Fibroblast of lung (primary cell): ENCODE results near the gene SIDT2. TPM values are rescaled to one million over a fixed set of nuclear protein-coding genes. Genes with fewer than 3 reads are reported as not detected.
A peak's percentile ranks its signal among the peaks of the same experiment; 100 is the strongest.

Source experiments
- DNase-seq, 2 donors: peaks; one replicate each; pipeline versions ENCODE4 v3.0.0 to v3.0.0-alpha.2; 2010; ENCODE audit warnings: low read depth in 2 of 2
- H2AFZ ChIP-seq: 2 replicates; pipeline ENCODE4 v1.5.1; 2012; ENCODE audit warnings: low read length, control low read depth, inconsistent platforms
- H3K27ac ChIP-seq: 2 replicates; pipeline ENCODE4 v1.5.1; 2011; ENCODE audit warnings: low read length, control low read depth; ENCODE audit not compliant: insufficient read depth
- H3K27me3 ChIP-seq: 2 replicates; pipeline ENCODE4 v1.5.1; 2011; ENCODE audit warnings: mild to moderate bottlenecking, low read length; ENCODE audit not compliant: control insufficient read depth, insufficient read depth
- H3K36me3 ChIP-seq: 2 replicates; pipeline ENCODE4 v1.5.1; 2011; ENCODE audit warnings: low read length; ENCODE audit not compliant: control insufficient read depth, insufficient read depth
- H3K4me1 ChIP-seq: 2 replicates; pipeline ENCODE4 v1.5.1; 2011; ENCODE audit warnings: low read length; ENCODE audit not compliant: control insufficient read depth, insufficient read depth; ENCODE audit errors: extremely low read depth
- H3K4me2 ChIP-seq: 2 replicates; pipeline ENCODE4 v1.5.1; 2011; ENCODE audit warnings: low read length, control low read depth; ENCODE audit not compliant: insufficient read depth; ENCODE audit errors: extremely low read depth
- H3K4me3 ChIP-seq, 4 experiments: fragments of 200-600 bp in 1 of 4; sonication (generic) in 1 of 4; replicated peaks in 1 of 4; 2 replicates each; pipeline ENCODE4 v1.5.1; 2011 to 2016; ENCODE audit warnings: low read length in 4 of 4, low read depth in 3 of 4, mild to moderate bottlenecking in 3 of 4, control low read depth in 2 of 4, inconsistent platforms in 1 of 4, mixed read lengths in 1 of 4; ENCODE audit not compliant: insufficient read depth in 1 of 4; ENCODE audit errors: control extremely low read depth in 1 of 4
- H3K79me2 ChIP-seq: 2 replicates; pipeline ENCODE4 v1.5.1; 2012; ENCODE audit warnings: mild to moderate bottlenecking, low read length, inconsistent platforms; ENCODE audit not compliant: control insufficient read depth, insufficient read depth
- H3K9ac ChIP-seq: 2 replicates; pipeline ENCODE4 v1.5.1; 2011; ENCODE audit warnings: mild to moderate bottlenecking, low read length, control low read depth; ENCODE audit not compliant: insufficient read depth
- H3K9me3 ChIP-seq: 2 replicates; pipeline ENCODE4 v1.5.1; 2012; ENCODE audit warnings: low read depth, low read length; ENCODE audit not compliant: control insufficient read depth, insufficient read depth
- H4K20me1 ChIP-seq: 2 replicates; pipeline ENCODE4 v1.5.1; 2011; ENCODE audit warnings: low read length; ENCODE audit not compliant: control insufficient read depth, insufficient read depth; ENCODE audit errors: extremely low read depth
- EZH2 ChIP-seq: IDR thresholded peaks from 2 replicates; pipeline ENCODE4 v1.5.1; 2012; ENCODE audit warnings: low read length, control low read depth, mild to moderate bottlenecking; ENCODE audit errors: missing control alignments
- polyA plus RNA-seq, 2 donors: library from polyadenylated mRNA; depleted of rRNA in 1 of 2; stranded (reverse) in 1 of 2; unstranded in 1 of 2; fragments of >200 nt; gene quantifications; 2 replicates each; pipeline ENCODE4 v1.2.1, GENCODE V29; 2011 to 2012; ENCODE audit warnings: missing spikeins in 1 of 2
- total RNA-seq: library from RNA; depleted of rRNA; stranded (reverse); fragments of >200 nt; gene quantifications from 2 replicates; pipeline ENCODE4 v1.2.1, GENCODE V29; 2014
- TF ChIP-seq, protein P1 (sequence below), 2 donors: IDR thresholded peaks in 1 of 2; conservative IDR thresholded peaks in 1 of 2; 1 replicate in 1 of 2; 2 replicates in 1 of 2; pipeline ENCODE4 v1.5.1; 2011 to 2012; ENCODE audit warnings: low read length in 2 of 2, control low read depth in 1 of 2, inconsistent platforms in 1 of 2, low read depth in 1 of 2, mild to moderate bottlenecking in 1 of 2

The SIDT2 gene
- total and polyA plus RNA-seq, 2 donors (not counting 1 experiment from before 2014, with no cell fraction given), result 23.5 to 27.2 TPM

DNA sequence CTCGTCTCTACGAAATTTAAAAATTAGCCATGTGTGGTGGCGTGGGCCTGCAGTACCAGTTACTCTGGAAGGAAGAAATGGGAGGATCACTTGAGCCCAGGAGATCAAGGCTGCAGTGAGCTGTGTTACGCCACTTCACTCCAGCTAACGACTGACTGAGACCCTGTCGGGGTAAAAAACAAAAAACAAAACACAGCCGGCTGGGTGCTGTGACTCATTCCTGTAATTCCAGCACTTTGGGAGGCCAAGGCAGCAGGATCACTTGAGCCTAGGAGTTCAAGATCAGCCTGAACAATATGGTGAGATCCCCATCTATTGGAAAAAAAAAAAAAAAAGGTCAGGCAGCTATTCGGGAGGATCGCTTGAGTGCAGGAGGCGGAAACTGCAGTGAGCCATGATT lies 32.0 kb upstream of the SIDT2 start:
- Histone ChIP-seq H3K27ac (peak overlapping the region; percentile 19), H2AFZ (no peak overlapping the region), H3K4me1 (peaks cover 7% of the 10 kb centered on the region), H3K4me2 (peak overlapping the region; percentile 75), H3K4me3 (peak overlapping the region in 2 of 4 experiments; percentile 3 to 99), H3K27me3 (no peaks in the 10 kb centered on the region), H3K79me2 (peaks cover 69% of the 10 kb centered on the region), H4K20me1 (peaks cover 2% of the 10 kb centered on the region), H3K9me3 (no peaks in the 10 kb centered on the region), H3K36me3 (peaks cover 3% of the 10 kb centered on the region), H3K9ac (no peak overlapping the region)
- TF ChIP-seq, protein P1, sequence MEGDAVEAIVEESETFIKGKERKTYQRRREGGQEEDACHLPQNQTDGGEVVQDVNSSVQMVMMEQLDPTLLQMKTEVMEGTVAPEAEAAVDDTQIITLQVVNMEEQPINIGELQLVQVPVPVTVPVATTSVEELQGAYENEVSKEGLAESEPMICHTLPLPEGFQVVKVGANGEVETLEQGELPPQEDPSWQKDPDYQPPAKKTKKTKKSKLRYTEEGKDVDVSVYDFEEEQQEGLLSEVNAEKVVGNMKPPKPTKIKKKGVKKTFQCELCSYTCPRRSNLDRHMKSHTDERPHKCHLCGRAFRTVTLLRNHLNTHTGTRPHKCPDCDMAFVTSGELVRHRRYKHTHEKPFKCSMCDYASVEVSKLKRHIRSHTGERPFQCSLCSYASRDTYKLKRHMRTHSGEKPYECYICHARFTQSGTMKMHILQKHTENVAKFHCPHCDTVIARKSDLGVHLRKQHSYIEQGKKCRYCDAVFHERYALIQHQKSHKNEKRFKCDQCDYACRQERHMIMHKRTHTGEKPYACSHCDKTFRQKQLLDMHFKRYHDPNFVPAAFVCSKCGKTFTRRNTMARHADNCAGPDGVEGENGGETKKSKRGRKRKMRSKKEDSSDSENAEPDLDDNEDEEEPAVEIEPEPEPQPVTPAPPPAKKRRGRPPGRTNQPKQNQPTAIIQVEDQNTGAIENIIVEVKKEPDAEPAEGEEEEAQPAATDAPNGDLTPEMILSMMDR (conservative IDR thresholded peaks at IDR 0.05 in 1 of 2, IDR thresholded peaks at IDR 0.05 in 1 of 2; ENCODE audit: low read depth in 1 of 2, low read length in 2 of 2), result no peak
- no peak for TF ChIP-seq EZH2
- peak; percentile 36 to 49 for DNase-seq

DNA sequence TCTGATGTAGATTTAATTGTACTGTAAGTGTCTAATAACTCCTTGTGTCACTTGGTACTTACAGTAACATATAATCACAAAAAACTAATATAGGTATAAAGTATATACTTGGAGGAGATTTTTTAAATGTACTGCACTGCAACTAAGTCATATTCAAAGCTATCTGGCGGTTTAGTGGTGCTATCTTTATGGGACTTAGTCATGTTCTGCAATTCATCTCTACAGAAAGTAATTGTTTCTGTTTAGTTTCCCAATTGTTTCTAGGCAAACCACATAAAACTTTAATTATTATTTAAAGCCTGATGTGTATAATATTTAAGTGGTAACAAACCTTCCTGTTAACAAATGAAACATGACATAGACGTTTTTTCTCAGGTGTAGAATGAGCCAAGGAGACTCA lies 26.5 kb upstream of the SIDT2 start:
- peaks cover 3% of the 10 kb centered on the region for H3K36me3 ChIP-seq
- H4K20me1 ChIP-seq, result no peaks in the 10 kb centered on the region
- no peak overlapping the region for H3K9ac ChIP-seq

DNA sequence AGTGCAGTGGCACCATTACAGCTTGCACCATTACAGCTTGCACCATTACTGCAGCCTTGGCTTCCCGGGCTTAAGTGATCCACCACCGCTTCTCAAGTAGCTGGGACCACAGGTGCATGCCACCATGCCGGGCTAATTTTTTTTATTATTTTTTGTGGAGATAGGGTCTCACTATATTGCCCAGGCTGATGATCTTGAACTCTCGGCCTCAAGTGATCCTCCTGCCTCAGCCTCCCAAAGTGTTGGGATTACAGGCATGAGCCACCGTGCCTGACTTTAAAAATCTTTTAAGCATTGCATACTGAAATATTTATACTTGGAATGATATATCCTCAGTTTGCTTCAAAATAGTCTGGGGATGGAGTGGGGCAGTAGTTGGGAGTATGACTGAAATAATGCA lies 24.1 kb upstream of the SIDT2 start:
- H3K27ac ChIP-seq, result no peak overlapping the region
- H3K9me3 ChIP-seq, result no peaks in the 10 kb centered on the region
- DNase-seq, result no peak
- H3K4me1 ChIP-seq, result no peaks in the 10 kb centered on the region
- no peaks in the 10 kb centered on the region for H3K36me3 ChIP-seq
- H3K4me3 ChIP-seq, result no peak overlapping the region
- no peaks in the 10 kb centered on the region for H4K20me1 ChIP-seq
- no peak overlapping the region for H2AFZ ChIP-seq
- H3K9ac ChIP-seq, result no peak overlapping the region
- H3K4me2 ChIP-seq, result no peak overlapping the region
- no peaks in the 10 kb centered on the region for H3K27me3 ChIP-seq
- no peak for TF ChIP-seq EZH2
- TF ChIP-seq, protein P1 (conservative IDR thresholded peaks at IDR 0.05 in 1 of 2, IDR thresholded peaks at IDR 0.05 in 1 of 2; ENCODE audit: low read depth in 1 of 2, low read length in 2 of 2), result no peak
- peaks cover 90% of the 10 kb centered on the region for H3K79me2 ChIP-seq

More for the DNA sequence above, 26.5 kb upstream of the SIDT2 start:
- TF ChIP-seq, protein P1 (conservative IDR thresholded peaks at IDR 0.05 in 1 of 2, IDR thresholded peaks at IDR 0.05 in 1 of 2; ENCODE audit: low read depth in 1 of 2, low read length in 2 of 2), result no peak
- no peak for TF ChIP-seq EZH2
- Histone ChIP-seq H3K4me2 (no peak overlapping the region), H3K79me2 (peaks cover 96% of the 10 kb centered on the region), H3K4me1 (no peaks in the 10 kb centered on the region), H3K27ac (no peak overlapping the region), H3K27me3 (no peaks in the 10 kb centered on the region), H3K9me3 (no peaks in the 10 kb centered on the region), H2AFZ (no peak overlapping the region), H3K4me3 (no peak overlapping the region)
- no peak for DNase-seq
